IPS-15b (cell line): ENCODE results near the gene LRCOL1.

ENCODE experiments used
- H3K27me3 ChIP-seq: one replicate; pipeline ENCODE4 v1.6.1; 2013; ENCODE audit warnings: low read length; ENCODE audit not compliant: control insufficient read depth, insufficient read depth
- H3K36me3 ChIP-seq: one replicate; pipeline ENCODE4 v1.6.1; 2013; ENCODE audit warnings: low read length; ENCODE audit not compliant: control insufficient read depth, insufficient read depth
- H3K4me1 ChIP-seq: one replicate; pipeline ENCODE4 v1.6.1; 2013; ENCODE audit warnings: mild to moderate bottlenecking, low read length; ENCODE audit not compliant: control insufficient read depth, insufficient read depth
- H3K4me3 ChIP-seq: one replicate; pipeline ENCODE4 v1.5.1; 2013; ENCODE audit warnings: low read depth, low read length
- H3K9ac ChIP-seq: one replicate; pipeline ENCODE4 v1.6.1; 2013; ENCODE audit warnings: low read depth, mild to moderate bottlenecking, low read length
- H3K9me3 ChIP-seq: one replicate; pipeline ENCODE4 v1.6.1; 2013; ENCODE audit warnings: mild to moderate bottlenecking, low read length; ENCODE audit not compliant: control insufficient read depth, insufficient read depth

LRCOL1 gene

DNA sequence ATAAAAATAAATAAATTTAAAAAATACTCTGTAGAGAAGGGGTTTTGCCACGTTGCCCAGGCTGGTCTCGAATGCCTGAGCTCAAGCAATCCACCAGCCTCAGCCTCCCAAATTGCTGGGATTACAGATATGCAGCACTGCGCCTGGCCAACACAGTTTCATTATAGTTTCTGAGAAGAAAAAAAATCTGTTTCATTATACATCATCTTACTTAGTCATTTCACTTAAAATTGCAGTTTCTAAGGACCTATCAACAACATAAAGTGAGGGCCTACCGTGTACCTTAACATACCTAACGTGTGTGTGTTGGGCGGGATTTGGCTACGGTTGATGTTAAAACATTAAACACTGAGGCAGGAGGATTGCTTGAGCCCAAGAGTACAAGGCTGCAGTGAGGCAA, 36.5 kb upstream of the LRCOL1 start:
- peaks cover 61% of the 10 kb centered on the region for H3K36me3 ChIP-seq
- H3K9ac ChIP-seq: no peak overlapping the region
- H3K4me1 ChIP-seq: no peaks in the 10 kb centered on the region
- no peaks in the 10 kb centered on the region for H3K27me3 ChIP-seq
- H3K9me3 ChIP-seq: no peaks in the 10 kb centered on the region
- no peak overlapping the region for H3K4me3 ChIP-seq

DNA sequence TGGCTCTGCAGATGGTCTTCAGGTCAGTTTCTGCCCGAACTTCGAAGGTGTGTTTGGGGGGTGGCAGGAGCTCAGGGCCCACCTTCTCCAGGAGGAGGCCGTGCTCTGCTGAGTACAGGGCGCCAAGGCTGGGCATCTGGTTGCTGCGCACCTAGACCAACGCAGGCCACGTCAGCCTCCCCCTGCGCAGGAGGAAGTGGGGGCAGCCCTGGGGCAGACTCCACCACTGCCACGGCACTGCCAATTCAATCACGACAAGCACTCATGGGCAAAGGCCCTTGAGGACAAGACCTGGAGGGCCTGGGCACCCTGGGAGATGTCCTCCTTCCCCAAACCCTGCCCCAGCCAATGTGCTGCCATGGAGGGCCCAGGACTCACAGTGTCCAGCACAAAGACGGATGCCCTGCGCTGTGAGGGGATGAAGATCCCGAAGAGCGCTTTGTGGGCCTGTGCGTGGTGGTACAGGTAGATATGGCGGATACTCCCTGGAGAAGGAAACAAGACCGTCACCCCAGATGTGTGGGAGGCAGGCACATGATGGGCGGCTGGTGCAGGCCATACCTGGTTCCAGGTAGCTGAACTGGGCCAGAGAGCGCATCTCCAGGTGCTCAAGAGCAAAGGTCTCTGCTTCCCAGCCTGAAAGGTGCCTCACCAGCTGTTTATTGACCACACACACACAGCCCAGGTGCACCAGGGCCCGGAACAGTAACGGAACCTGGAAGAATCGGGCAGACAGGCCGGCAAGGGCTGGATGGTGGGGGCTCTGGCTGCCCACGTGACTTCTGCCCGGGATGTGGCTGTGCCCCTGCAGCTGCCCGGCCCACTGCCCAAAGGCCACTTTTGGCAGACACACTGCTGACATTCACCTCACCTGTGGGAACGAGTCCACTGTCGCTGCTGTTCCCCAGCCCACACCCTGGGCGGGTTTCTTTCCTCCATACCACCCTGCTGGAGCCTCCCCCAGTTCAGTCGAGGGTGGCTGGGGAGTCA, 32.8 kb upstream of the LRCOL1 start:
- Histone ChIP-seq H3K27me3 (no peaks in the 10 kb centered on the region), H3K36me3 (peaks cover 67% of the 10 kb centered on the region), H3K4me3 (no peak overlapping the region), H3K4me1 (peaks cover 2% of the 10 kb centered on the region), H3K9ac (no peak overlapping the region), H3K9me3 (no peaks in the 10 kb centered on the region)

DNA sequence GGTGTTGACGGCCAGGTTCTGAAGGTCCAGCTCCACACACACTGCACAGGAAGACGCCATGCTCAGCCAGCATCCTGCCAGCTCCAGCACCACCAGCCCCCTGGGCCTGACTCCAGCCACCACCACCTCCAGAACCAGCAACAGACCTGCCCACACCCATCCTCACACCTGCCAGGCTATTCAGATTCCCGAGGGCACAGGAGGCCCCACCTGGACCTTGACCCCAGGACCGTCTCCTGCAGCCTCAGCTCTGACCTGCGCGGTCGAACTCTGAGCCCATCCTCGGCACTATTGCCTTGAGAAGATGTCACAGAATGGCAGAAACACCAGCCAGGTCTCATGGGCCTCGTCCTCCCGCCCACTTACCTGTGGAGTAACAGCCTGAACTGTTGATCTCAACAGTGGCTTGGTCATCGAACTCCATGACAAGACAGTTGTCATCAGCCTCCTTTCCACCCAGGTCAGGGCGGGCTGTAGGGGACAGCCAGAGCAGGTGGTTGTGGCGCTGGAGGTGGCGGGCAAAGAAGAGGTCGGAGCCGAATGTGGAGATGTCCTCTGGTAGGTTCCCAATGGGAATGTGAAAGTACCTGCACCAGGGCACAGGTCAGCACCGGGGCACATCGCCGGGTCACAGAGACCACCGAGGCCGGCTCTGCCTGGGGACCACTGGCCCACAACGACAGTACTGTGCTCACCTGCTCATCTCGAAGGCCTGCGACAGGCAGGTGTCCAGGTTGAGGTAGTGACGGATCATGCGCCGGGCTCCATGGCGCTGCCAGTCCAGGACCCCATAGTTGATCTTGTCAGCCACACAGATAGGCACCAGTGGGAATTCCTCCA, 31.6 kb upstream of the LRCOL1 start:
- peaks cover 2% of the 10 kb centered on the region for H3K4me1 ChIP-seq
- H3K9me3 ChIP-seq: no peaks in the 10 kb centered on the region
- no peak overlapping the region for H3K9ac ChIP-seq
- H3K4me3 ChIP-seq: no peak overlapping the region
- no peaks in the 10 kb centered on the region for H3K27me3 ChIP-seq
- peaks cover 71% of the 10 kb centered on the region for H3K36me3 ChIP-seq

DNA sequence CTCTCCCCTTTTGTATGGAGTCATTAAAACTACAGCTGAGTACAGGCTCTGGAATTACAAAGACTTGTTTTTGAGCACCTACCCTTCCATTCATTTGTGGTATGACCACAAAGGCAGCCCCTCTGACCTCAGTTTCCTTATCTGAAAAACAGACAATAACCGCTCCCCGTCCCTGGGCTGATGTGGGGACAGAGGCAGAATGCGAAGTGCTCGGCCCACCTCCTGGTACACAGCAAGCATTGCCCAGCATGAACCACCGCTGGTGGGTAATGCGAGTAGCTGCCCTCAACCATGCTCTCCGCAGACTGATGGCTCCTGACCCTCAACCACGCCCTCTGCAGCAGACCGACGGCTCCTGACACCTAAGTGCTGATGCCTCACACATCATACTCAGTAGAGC, 30.6 kb upstream of the LRCOL1 start:
- H3K36me3 ChIP-seq: peaks cover 74% of the 10 kb centered on the region
- peaks cover 2% of the 10 kb centered on the region for H3K4me1 ChIP-seq
- no peak overlapping the region for H3K4me3 ChIP-seq

DNA sequence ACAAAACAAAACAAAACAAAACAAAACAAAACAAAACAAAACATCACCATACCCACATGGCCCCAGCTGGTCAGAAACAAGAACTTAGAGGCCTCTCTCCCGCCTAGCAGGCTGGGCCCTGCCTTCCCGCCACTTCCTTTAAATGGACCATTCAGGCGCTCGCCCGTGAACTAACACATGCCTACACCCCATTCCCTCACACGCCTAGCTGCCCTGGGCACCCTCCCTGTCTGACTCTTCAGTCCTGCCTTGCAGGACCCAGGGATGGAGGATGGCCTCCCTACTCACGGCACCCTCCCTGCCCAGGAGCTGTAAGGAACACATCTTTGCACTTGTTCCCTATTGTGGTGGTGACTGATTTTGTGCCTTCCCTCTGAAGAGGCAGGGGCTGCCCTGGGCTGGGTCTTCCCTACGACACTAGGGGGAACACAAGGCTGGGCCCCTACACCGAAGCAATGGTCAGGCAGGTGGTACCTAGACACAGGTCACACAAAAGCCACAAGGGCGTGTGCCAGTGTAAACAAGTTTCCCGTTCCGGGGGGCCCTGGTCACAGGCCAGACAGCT, 29.7 kb upstream of the LRCOL1 start:
- Histone ChIP-seq H3K9ac (no peak overlapping the region), H3K9me3 (no peaks in the 10 kb centered on the region), H3K27me3 (no peaks in the 10 kb centered on the region), H3K36me3 (peaks cover 78% of the 10 kb centered on the region), H3K4me1 (peaks cover 2% of the 10 kb centered on the region), H3K4me3 (no peak overlapping the region)

More for the DNA sequence above, 30.6 kb upstream of the LRCOL1 start:
- H3K27me3 ChIP-seq: no peaks in the 10 kb centered on the region
- no peaks in the 10 kb centered on the region for H3K9me3 ChIP-seq
- H3K9ac ChIP-seq: no peak overlapping the region

DNA sequence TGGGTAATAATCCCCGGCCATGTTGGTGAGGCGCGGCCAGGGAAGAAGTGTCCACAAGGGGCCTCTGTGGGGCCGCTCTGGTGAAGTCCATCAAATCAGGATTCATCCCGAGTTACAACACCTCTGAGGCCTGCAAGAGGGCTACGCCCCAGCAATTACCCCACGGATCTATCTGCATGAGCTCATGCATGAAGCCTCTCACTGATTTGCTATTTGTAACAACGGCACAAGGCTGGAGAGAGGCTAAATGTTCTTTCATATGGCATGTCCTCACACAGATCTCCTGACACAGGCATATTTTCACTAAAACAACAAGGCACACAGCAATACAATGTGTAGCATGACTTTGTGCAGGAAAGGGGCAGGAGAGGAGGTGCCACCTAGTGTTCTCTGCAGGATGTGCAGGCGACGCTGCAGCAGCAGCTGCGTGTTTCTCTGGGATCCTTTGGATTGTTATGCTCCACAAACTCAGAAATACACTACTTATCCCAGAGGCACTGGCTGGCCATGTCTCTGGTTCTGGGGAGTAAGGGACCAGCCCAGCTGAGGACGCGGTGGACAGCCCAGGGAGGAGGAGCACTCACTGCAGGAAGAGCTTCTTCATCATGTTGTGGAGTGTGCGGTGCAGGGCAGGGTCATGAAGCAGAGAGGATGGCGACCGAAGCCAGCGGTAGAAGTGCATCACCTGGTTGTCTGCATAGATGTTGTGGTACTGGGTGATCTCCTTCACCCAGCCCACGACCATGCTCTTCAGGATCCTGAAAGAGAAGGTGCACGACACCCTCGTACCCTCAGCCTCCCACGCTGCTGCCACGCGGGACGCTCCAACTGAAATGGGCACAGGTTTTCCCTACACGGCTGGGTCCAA, 28.4 kb upstream of the LRCOL1 start:
- Histone ChIP-seq H3K4me3 (no peak overlapping the region), H3K9ac (no peak overlapping the region), H3K36me3 (peaks cover 86% of the 10 kb centered on the region)

DNA sequence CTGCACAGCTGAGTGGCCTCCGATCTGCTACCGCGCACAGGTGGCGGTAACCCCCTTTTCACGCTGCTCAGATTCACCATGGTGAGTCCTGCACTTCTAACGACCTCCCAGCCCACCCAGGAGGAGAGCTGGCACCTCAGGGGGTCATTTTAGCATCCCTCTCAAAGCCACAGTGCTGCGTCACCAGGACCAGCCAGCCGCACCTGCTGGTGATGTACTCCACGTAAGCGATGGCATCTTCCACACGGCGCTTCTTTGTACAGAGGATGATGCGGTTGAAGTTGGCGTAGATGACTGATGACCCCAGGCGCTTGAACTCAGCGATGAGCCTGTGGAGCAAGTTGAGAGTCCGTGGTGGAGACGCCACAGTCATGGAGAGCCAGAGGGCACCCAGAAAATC, 27.4 kb upstream of the LRCOL1 start:
- no peaks in the 10 kb centered on the region for H3K27me3 ChIP-seq
- H3K4me3 ChIP-seq: no peak overlapping the region
- H3K36me3 ChIP-seq: peaks cover 81% of the 10 kb centered on the region
- H3K4me1 ChIP-seq: peaks cover 2% of the 10 kb centered on the region
- H3K9ac ChIP-seq: no peak overlapping the region
- H3K9me3 ChIP-seq: no peaks in the 10 kb centered on the region

More for the DNA sequence above, 28.4 kb upstream of the LRCOL1 start:
- no peaks in the 10 kb centered on the region for H3K9me3 ChIP-seq
- H3K27me3 ChIP-seq: no peaks in the 10 kb centered on the region
- H3K4me1 ChIP-seq: peaks cover 2% of the 10 kb centered on the region

DNA sequence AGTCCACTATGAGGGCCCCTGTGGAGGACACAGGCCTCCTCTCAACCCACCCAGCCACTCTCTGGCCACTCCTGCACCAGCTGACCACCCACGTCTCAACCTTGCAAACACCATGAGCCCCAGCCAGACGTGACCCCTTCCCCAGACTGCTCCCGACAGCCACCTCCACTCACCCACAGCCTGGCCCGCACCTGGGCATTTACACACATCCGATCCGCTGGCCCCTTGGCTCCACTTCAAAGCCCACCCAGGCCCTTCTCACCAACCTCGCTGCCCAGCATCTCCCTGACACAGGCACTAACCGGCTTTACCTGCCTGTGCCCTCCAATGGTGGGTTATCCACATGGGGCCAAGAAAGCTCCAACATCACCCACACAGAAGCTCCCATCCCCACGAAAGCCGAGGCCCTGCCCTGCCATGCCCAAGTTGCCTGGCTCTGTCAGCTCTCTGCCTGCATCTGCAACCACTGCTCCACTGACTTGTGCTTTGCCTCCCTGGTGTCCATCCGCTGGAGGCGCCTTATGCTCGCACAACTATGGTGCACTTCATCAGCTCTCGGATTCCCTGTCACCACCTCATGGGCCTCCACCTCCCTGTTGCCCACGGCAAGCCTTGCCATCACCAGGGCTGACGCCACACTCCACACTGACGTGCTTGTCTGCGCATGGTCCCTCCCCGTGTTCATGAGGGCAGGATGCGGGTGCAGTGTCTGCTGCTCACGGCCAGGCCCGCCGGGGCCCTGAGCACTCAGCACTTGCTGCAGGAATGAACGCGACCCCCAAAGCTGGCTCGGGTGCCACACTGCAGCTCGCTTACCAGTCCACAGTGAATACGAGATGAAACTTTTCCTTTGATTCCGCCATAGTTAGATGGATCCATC, 24.9 kb upstream of the LRCOL1 start:
- no peaks in the 10 kb centered on the region for H3K9me3 ChIP-seq
- no peak overlapping the region for H3K9ac ChIP-seq
- peaks cover 2% of the 10 kb centered on the region for H3K4me1 ChIP-seq
- H3K27me3 ChIP-seq: no peaks in the 10 kb centered on the region
- no peak overlapping the region for H3K4me3 ChIP-seq
- H3K36me3 ChIP-seq: peaks cover 80% of the 10 kb centered on the region

DNA sequence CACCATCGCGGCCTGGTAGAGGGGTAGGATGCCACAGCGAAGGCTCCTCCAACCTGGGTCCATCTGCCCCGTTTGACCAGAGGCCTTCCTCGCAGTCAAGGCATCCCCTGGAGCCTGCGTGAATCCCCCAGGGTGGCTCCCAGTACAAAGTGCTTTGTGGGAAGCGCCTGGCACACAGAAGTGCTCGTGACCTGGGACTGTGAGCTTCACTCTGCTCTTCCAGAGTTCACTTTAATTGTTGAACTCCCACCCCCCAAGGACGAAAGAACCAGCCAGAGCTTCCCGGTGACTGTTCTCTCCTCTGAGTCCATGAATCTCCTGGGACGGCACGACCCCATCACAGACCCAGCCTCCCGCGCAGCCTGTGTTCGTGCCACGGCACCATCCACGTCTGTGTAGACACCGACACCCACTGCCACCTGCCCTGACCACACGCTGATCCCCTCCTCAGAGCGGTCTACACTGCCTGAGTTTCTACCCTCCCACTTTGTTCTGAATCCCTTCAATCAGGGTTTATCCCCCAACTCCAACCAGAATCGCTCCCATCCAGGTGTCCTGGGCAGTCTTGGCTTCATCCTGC, 24.1 kb upstream of the LRCOL1 start:
- Histone ChIP-seq H3K9ac (no peak overlapping the region), H3K36me3 (peaks cover 83% of the 10 kb centered on the region)

DNA sequence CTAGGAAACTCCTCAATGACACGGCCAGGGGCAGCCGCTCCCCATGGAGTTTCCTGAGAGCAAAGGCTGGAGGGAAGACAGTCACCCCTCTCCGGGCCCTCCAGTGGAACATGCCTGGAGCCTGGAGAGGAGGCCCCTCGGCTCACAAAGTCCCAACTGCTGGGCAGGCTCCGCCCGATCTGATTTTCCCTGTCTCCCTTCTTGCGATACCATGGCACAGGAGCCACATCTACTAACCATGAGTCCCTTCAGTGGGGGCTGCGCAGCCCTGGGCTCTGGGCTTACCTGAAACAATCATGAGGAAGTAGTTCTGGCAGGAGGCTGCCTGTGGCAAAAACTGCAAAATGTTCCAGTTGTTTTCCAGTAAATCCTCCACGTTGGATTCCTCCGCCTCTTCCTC, 23.5 kb upstream of the LRCOL1 start:
- Histone ChIP-seq H3K4me3 (no peak overlapping the region), H3K36me3 (peaks cover 84% of the 10 kb centered on the region), H3K9ac (no peak overlapping the region), H3K9me3 (no peaks in the 10 kb centered on the region), H3K4me1 (peaks cover 2% of the 10 kb centered on the region), H3K27me3 (no peaks in the 10 kb centered on the region)

More for the DNA sequence above, 24.1 kb upstream of the LRCOL1 start:
- Histone ChIP-seq H3K4me1 (peaks cover 2% of the 10 kb centered on the region), H3K4me3 (no peak overlapping the region), H3K27me3 (no peaks in the 10 kb centered on the region), H3K9me3 (no peaks in the 10 kb centered on the region)
